Liver (tissue), 9 donors: Measurements from ENCODE around the gene SHLD1. TPM values are rescaled to one million over a fixed set of nuclear protein-coding genes. Genes with fewer than 3 reads are reported as not detected.

Experiments used
- DNase-seq: peaks from one replicate; pipeline ENCODE4 v3.0.0-alpha.2; 2017; ENCODE audit warnings: low spot score
- H3K27ac ChIP-seq, 2 donors: one replicate each; pipeline ENCODE4 v1.7.0; 2013; ENCODE audit warnings: inconsistent platforms in 2 of 2, low read length in 2 of 2, control low read depth in 1 of 2, low read depth in 1 of 2, mild to moderate bottlenecking in 1 of 2
- H3K27me3 ChIP-seq, 4 donors: one replicate each; pipeline versions ENCODE4 v1.6.1 to v1.7.0; 2013; ENCODE audit warnings: low read length in 3 of 4, inconsistent platforms in 1 of 4, mild to moderate bottlenecking in 1 of 4, moderate library complexity in 1 of 4; ENCODE audit not compliant: control insufficient read depth in 4 of 4, insufficient read depth in 4 of 4
- H3K36me3 ChIP-seq, 4 donors: one replicate each; pipeline versions ENCODE4 v1.6.1 to v1.7.0; 2013; ENCODE audit warnings: low read length in 3 of 4, mild to moderate bottlenecking in 3 of 4, low read depth in 1 of 4, moderate library complexity in 1 of 4; ENCODE audit not compliant: control insufficient read depth in 4 of 4, insufficient read depth in 3 of 4
- H3K4me1 ChIP-seq, 4 donors: one replicate each; pipeline versions ENCODE4 v1.6.1 to v1.7.0; 2013; ENCODE audit warnings: low read length in 3 of 4, mild to moderate bottlenecking in 3 of 4, moderate library complexity in 1 of 4; ENCODE audit not compliant: control insufficient read depth in 4 of 4, insufficient read depth in 4 of 4
- H3K4me3 ChIP-seq, 3 donors: one replicate each; pipeline versions ENCODE4 v1.6.1 to v1.7.0; 2013; ENCODE audit warnings: low read length in 3 of 3, control low read depth in 1 of 3, low read depth in 1 of 3, mild to moderate bottlenecking in 1 of 3
- H3K9ac ChIP-seq, 2 donors: one replicate each; pipeline ENCODE4 v1.7.0; 2013; ENCODE audit warnings: low read length in 2 of 2, mild to moderate bottlenecking in 2 of 2, moderate library complexity in 2 of 2, control low read depth in 1 of 2, low read depth in 1 of 2
- H3K9me3 ChIP-seq, 4 donors: one replicate each; pipeline versions ENCODE4 v1.6.1 to v1.7.0; 2013; ENCODE audit warnings: low read length in 3 of 4; ENCODE audit not compliant: control insufficient read depth in 4 of 4
- EGR1 ChIP-seq, 2 donors: IDR thresholded peaks; 2 replicates each; pipeline ENCODE4 v1.6.1; 2016 to 2018; ENCODE audit warnings: antibody characterized with exemption in 2 of 2, low read depth in 2 of 2
- FOXA1 ChIP-seq: IDR thresholded peaks from 2 replicates; pipeline ENCODE4 v1.6.1; 2016; ENCODE audit warnings: antibody characterized with exemption
- FOXA2 ChIP-seq: IDR thresholded peaks from 2 replicates; pipeline ENCODE4 v1.6.1; 2016; ENCODE audit warnings: antibody characterized with exemption
- GABPA ChIP-seq, 2 donors: IDR thresholded peaks in 1 of 2; conservative IDR thresholded peaks in 1 of 2; 2 replicates each; pipeline ENCODE4 v1.6.1; 2016; ENCODE audit warnings: antibody characterized with exemption in 2 of 2, mild to moderate bottlenecking in 1 of 2, moderate library complexity in 1 of 2
- HNF4G ChIP-seq: IDR thresholded peaks from 2 replicates; pipeline ENCODE4 v1.6.1; 2016; ENCODE audit warnings: antibody characterized with exemption
- MAX ChIP-seq: IDR thresholded peaks from 2 replicates; pipeline ENCODE4 v1.6.1; 2016; ENCODE audit warnings: antibody characterized with exemption
- RAD21 ChIP-seq, 2 donors: IDR thresholded peaks; 2 replicates each; pipeline ENCODE4 v1.6.1; 2016; ENCODE audit warnings: antibody characterized with exemption in 2 of 2, mild to moderate bottlenecking in 2 of 2
- REST ChIP-seq: IDR thresholded peaks from 2 replicates; pipeline ENCODE4 v1.6.1; 2016; ENCODE audit warnings: antibody characterized with exemption, mild to moderate bottlenecking
- RXRA ChIP-seq, 2 donors: IDR thresholded peaks; 2 replicates each; pipeline ENCODE4 v1.6.1; 2017 to 2018; ENCODE audit warnings: antibody characterized with exemption in 2 of 2, mild to moderate bottlenecking in 1 of 2
- SP1 ChIP-seq: IDR thresholded peaks from 2 replicates; pipeline ENCODE4 v1.6.1; 2018; ENCODE audit warnings: antibody characterized with exemption, mild to moderate bottlenecking
- TAF1 ChIP-seq: conservative IDR thresholded peaks from 2 replicates; pipeline ENCODE4 v1.6.1; 2016; ENCODE audit warnings: antibody characterized with exemption, mild to moderate bottlenecking
- YY1 ChIP-seq: IDR thresholded peaks from 2 replicates; pipeline ENCODE4 v1.6.1; 2016; ENCODE audit warnings: antibody characterized with exemption, mild to moderate bottlenecking
- ZBTB33 ChIP-seq: IDR thresholded peaks from 2 replicates; pipeline ENCODE4 v1.6.1; 2016; ENCODE audit warnings: antibody characterized with exemption
- WGBS: extraction: QIAGEN DNeasy Blood & Tissue Kit; methylation state at CpG from one replicate; pipeline ENCODE4 v1.1.7; 2013; 5-methylcytosine and 5-hydroxymethylcytosine counted together
- polyA plus RNA-seq, 2 donors: library from polyadenylated mRNA; stranded (reverse) in 1 of 2; unstranded in 1 of 2; fragments of 200-250 nt in 1 of 2; fragments of >200 nt in 1 of 2; fragmentation: Nextera tagmentation in 1 of 2; extraction: Ambion mirVana in 1 of 2; gene quantifications; one replicate each; pipeline versions ENCODE4 v1.2.1 to v1.2.3, GENCODE V29; 2013 to 2015
- total RNA-seq, 2 donors: library from RNA; depleted of rRNA; stranded (reverse); fragments of >200 nt; gene quantifications; one replicate each; pipeline ENCODE4 v1.2.3, GENCODE V29; 2014
- TF ChIP-seq, protein P1 (sequence below): fragments of 150-350 bp; IDR thresholded peaks from 2 replicates; pipeline ENCODE4 v1.5.1; 2017; ENCODE audit warnings: improper control_type of control experiment, low read depth, low read length; ENCODE audit not compliant: missing input control
- TF ChIP-seq, protein P2 (sequence below): IDR thresholded peaks from 2 replicates; pipeline ENCODE4 v1.6.1; 2016; ENCODE audit warnings: antibody characterized with exemption
- donor health status: healthy.
- donor health status: healthy.
- donor health status: healthy.
- donor health status: healthy.
- donor health status: healthy.

The SHLD1 gene
- total and polyA plus RNA-seq, 4 donors: 0.92 to 5.0 (median 2.0) TPM

- WGBS: 84% methylated on average over 5 of the region's 5 CpGs
Measured at GRCh38 chr20:5887386-5887785, 137.2 kb downstream of the SHLD1 start.

DNA sequence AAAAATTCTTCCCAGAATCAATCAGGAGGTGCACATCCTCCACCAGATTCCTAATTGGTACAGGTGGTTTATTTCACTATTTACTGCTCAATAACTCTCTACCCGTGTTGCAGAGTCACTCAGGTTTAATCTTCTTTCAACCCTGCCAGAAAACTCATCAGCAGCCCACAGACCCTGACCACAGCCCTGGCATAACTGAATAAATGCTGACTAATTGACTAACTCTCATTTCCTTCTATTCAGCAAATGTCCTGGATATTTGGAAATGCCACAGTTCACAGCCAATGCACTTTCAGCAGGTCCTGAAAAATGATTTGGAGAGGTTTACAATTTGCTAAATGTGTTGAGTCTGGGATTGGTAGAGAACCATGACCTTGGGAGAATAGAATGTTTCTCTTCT, 137.8 kb downstream of the SHLD1 start:
- DNase-seq: no peak
- TF ChIP-seq YY1 (no peak), GABPA (IDR thresholded peaks at IDR 0.05 in 1 of 2, conservative IDR thresholded peaks at IDR 0.05 in 1 of 2) (no peak), FOXA2 (no peak), FOXA1 (no peak), MAX (no peak), RAD21 (IDR thresholded peaks at IDR 0.05) (no peak), SP1 (no peak), REST (no peak)
- WGBS: 43% methylated on average over 1 of the region's 1 CpG

More at GRCh38 chr20:5887386-5887785, 137.2 kb downstream of the SHLD1 start:
- no peak for TF ChIP-seq ZBTB33
- DNase-seq: no peak
- H3K4me3 ChIP-seq: no peak overlapping the region
- H3K27me3 ChIP-seq: no peaks in the 10 kb centered on the region
- no peaks in the 10 kb centered on the region for H3K36me3 ChIP-seq
- H3K9me3 ChIP-seq: no peaks in the 10 kb centered on the region
- no peaks in the 10 kb centered on the region for H3K4me1 ChIP-seq
- H3K9ac ChIP-seq: no peak overlapping the region
- no peak overlapping the region for H3K27ac ChIP-seq

DNA sequence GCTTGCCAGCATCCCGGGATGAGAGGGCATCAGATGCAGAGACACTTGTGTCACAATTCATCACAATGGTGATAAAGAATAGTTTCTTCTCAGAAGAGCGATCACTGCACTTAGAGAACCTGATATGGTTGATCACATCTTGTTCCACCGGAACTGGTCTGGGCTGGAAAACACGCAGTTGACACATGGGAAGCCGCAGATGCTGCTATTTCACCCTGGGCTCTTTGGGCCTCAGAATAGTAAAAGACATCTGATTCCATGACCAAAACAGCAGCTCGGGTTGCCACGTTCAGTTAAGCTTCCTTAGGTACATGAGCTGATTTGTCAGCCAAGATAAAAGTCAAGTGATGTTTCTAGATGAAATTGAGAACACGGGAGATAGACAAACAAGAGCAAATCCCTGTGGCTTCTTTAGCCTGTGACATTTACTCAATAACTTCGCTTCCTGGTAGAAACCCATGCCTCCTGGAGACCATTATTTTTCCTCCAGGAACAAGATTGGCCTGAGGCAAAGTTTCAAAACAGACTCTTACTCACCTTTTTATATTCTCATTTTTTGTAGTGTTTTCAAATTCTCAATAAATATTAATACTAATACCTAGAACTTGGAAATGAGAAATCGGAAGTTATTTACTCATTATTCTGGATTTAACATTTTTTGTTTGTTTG, 140.7 kb downstream of the SHLD1 start:
- no peak overlapping the region for H3K4me3 ChIP-seq
- TF ChIP-seq EGR1 (IDR thresholded peaks at IDR 0.05; ENCODE audit: low read depth in 2 of 2) (no peak), FOXA2 (no peak), RXRA (IDR thresholded peaks at IDR 0.05) (no peak), HNF4G (no peak), ZBTB33 (no peak), FOXA1 (no peak), TAF1 (no peak), MAX (no peak), SP1 (no peak)
- TF ChIP-seq, protein P1, sequence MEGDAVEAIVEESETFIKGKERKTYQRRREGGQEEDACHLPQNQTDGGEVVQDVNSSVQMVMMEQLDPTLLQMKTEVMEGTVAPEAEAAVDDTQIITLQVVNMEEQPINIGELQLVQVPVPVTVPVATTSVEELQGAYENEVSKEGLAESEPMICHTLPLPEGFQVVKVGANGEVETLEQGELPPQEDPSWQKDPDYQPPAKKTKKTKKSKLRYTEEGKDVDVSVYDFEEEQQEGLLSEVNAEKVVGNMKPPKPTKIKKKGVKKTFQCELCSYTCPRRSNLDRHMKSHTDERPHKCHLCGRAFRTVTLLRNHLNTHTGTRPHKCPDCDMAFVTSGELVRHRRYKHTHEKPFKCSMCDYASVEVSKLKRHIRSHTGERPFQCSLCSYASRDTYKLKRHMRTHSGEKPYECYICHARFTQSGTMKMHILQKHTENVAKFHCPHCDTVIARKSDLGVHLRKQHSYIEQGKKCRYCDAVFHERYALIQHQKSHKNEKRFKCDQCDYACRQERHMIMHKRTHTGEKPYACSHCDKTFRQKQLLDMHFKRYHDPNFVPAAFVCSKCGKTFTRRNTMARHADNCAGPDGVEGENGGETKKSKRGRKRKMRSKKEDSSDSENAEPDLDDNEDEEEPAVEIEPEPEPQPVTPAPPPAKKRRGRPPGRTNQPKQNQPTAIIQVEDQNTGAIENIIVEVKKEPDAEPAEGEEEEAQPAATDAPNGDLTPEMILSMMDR: no peak
- TF ChIP-seq, protein P2, sequence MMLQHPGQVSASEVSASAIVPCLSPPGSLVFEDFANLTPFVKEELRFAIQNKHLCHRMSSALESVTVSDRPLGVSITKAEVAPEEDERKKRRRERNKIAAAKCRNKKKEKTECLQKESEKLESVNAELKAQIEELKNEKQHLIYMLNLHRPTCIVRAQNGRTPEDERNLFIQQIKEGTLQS: no peak
- H3K27me3 ChIP-seq: peaks cover 0 to 4% (median 0%) of the 10 kb centered on the region in 4 donors
- WGBS: 72% methylated on average over 10 of the region's 10 CpGs
- no peak for DNase-seq
- H3K27ac ChIP-seq: no peak overlapping the region
- H3K36me3 ChIP-seq: no peaks in the 10 kb centered on the region
- H3K9ac ChIP-seq: no peak overlapping the region
- no peaks in the 10 kb centered on the region for H3K9me3 ChIP-seq
- H3K4me1 ChIP-seq: no peaks in the 10 kb centered on the region

More for the DNA sequence above, 137.8 kb downstream of the SHLD1 start:
- Histone ChIP-seq H3K36me3 (no peaks in the 10 kb centered on the region), H3K27me3 (no peaks in the 10 kb centered on the region), H3K9ac (no peak overlapping the region), H3K27ac (no peak overlapping the region), H3K4me3 (no peak overlapping the region), H3K9me3 (no peaks in the 10 kb centered on the region), H3K4me1 (no peaks in the 10 kb centered on the region)
